ENCODE data around the gene LRRC3. TPM values are rescaled to one million over a fixed set of nuclear protein-coding genes. Genes with fewer than 3 reads are reported as not detected.

LRRC3 gene
- total RNA-seq, 2 experiments from 2014 or later: not detected

- ChIA-PET CTCF (ENCODE audit: unreplicated experiment) (no interaction called here), POLR2A (no interaction called here)
- no peak for DNase-seq (ENCODE audit: low spot score)
- no peaks in the 10 kb centered on the region for H3K9me2 ChIP-seq (ENCODE audit: insufficient read depth, low read length)
- no peaks in the 10 kb centered on the region for H3K79me2 ChIP-seq (ENCODE audit: insufficient read depth, low read depth, low read length)
- H3K36me3 ChIP-seq (ENCODE audit: insufficient read depth, low read length): no peaks in the 10 kb centered on the region
- no TSS peak for BruUV-seq (replicated peaks)
- no peaks in the 10 kb centered on the region for H3K4me1 ChIP-seq (ENCODE audit: insufficient read depth, low read length, poor library complexity, severe bottlenecking)
- no peak overlapping the region for H3K27ac ChIP-seq (ENCODE audit: low read depth, low read length, poor library complexity, severe bottlenecking)
- no peak overlapping the region for H2AFZ ChIP-seq (ENCODE audit: low read length)
- H3K4me3 ChIP-seq (ENCODE audit: low read depth, low read length, poor library complexity, severe bottlenecking): no peak overlapping the region
- H4K20me1 ChIP-seq (ENCODE audit: insufficient read depth, low read length): no peaks in the 10 kb centered on the region
- H3K4me2 ChIP-seq (ENCODE audit: low read length): no peak overlapping the region
- TF ChIP-seq, protein P1, sequence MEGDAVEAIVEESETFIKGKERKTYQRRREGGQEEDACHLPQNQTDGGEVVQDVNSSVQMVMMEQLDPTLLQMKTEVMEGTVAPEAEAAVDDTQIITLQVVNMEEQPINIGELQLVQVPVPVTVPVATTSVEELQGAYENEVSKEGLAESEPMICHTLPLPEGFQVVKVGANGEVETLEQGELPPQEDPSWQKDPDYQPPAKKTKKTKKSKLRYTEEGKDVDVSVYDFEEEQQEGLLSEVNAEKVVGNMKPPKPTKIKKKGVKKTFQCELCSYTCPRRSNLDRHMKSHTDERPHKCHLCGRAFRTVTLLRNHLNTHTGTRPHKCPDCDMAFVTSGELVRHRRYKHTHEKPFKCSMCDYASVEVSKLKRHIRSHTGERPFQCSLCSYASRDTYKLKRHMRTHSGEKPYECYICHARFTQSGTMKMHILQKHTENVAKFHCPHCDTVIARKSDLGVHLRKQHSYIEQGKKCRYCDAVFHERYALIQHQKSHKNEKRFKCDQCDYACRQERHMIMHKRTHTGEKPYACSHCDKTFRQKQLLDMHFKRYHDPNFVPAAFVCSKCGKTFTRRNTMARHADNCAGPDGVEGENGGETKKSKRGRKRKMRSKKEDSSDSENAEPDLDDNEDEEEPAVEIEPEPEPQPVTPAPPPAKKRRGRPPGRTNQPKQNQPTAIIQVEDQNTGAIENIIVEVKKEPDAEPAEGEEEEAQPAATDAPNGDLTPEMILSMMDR (conservative IDR thresholded peaks at IDR 0.05; ENCODE audit: low read length): no peak
- no peak for TF ChIP-seq EZH2phosphoT487 (IDR thresholded peaks at IDR 0.05; ENCODE audit: borderline replicate concordance, low read depth, low read length)
- intact Hi-C loops (cut with micrococcal nuclease; ENCODE audit: unreplicated experiment): no loop called here
- peaks cover 13% of the 10 kb centered on the region for H3K9me3 ChIP-seq (ENCODE audit: low read length)
Observed at GRCh38 chr21:44432841-44433790, 22.2 kb upstream of the LRRC3 start.

DNA sequence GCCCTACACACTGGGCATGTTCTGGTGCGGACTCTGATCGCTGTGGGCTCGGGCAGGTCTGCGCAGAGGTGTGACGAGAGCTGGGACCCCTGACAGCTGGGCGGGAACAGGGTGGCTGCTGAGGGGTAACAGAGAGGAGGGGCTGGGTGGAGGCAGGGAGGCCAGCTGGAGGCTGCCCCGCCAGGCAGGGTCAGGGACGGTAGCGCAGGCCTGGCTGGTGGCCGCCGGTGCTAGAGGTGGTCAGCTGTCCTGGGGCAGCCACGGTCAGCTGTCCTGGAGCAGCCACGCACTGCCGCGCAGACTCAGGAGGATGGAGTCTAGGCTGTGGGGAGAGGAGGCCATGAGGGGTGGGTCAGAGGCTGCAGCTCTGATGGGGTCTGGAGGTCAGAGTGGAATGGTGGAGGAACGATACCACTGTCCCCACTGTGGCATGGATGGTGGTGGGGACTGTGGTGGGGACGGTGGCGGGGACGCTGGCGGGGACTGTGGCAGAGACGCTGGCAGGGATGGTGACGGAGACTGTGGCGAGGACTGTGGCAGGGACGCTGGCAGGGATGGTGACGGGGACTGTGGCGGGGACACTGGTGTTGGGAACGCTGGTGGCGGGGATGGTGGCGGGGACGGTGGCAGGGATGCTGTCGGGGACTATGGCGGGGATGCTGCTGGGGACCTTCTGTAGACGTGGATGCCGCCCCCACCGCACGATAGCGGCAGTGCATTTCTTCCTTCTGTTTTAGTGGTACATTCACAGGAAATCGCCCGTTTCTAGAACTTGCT is 21.3 kb upstream of the LRRC3 start:
- Histone ChIP-seq H3K9me3 (ENCODE audit: low read length) (peaks cover 8% of the 10 kb centered on the region), H3K4me2 (ENCODE audit: low read length) (no peak overlapping the region), H3K9me2 (ENCODE audit: insufficient read depth, low read length) (no peaks in the 10 kb centered on the region), H3K36me3 (ENCODE audit: insufficient read depth, low read length) (no peaks in the 10 kb centered on the region), H3K27ac (ENCODE audit: low read depth, low read length, poor library complexity, severe bottlenecking) (no peak overlapping the region), H4K20me1 (ENCODE audit: insufficient read depth, low read length) (no peaks in the 10 kb centered on the region), H3K79me2 (ENCODE audit: insufficient read depth, low read depth, low read length) (no peaks in the 10 kb centered on the region), H3K4me1 (ENCODE audit: insufficient read depth, low read length, poor library complexity, severe bottlenecking) (no peaks in the 10 kb centered on the region), H3K4me3 (ENCODE audit: low read depth, low read length, poor library complexity, severe bottlenecking) (no peak overlapping the region), H2AFZ (ENCODE audit: low read length) (no peak overlapping the region)
- ChIA-PET CTCF (ENCODE audit: unreplicated experiment) (no interaction called here), POLR2A (no interaction called here)
- BruUV-seq (replicated peaks): no TSS peak
- intact Hi-C loops (cut with micrococcal nuclease; ENCODE audit: unreplicated experiment): no loop called here
- DNase-seq (ENCODE audit: low spot score): no peak
- TF ChIP-seq, protein P1 (conservative IDR thresholded peaks at IDR 0.05; ENCODE audit: low read length): no peak

DNA sequence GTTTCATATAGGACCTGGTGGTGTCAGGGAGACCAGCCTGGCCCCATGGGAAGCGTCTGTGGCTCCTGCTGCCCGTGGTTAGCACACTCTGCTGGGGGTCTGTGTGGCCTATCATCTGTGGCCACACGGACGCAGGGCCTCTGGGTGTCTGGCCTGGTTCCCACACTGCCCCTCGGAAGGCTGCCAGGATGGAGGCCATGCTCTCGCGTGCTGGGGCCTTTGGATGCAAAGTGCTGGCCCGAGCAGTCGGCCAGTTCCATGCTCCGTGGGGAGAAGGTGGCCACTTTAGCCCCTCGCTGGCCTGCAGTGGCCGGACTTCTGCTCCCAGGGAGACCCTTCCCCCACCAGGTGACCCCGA is 20.8 kb upstream of the LRRC3 start:
- Histone ChIP-seq H3K36me3 (ENCODE audit: insufficient read depth, low read length) (no peaks in the 10 kb centered on the region), H3K9me3 (ENCODE audit: low read length) (peaks cover 7% of the 10 kb centered on the region), H3K79me2 (ENCODE audit: insufficient read depth, low read depth, low read length) (no peaks in the 10 kb centered on the region), H2AFZ (ENCODE audit: low read length) (no peak overlapping the region), H3K27ac (ENCODE audit: low read depth, low read length, poor library complexity, severe bottlenecking) (no peak overlapping the region), H3K4me3 (ENCODE audit: low read depth, low read length, poor library complexity, severe bottlenecking) (no peak overlapping the region), H4K20me1 (ENCODE audit: insufficient read depth, low read length) (no peaks in the 10 kb centered on the region), H3K4me1 (ENCODE audit: insufficient read depth, low read length, poor library complexity, severe bottlenecking) (no peaks in the 10 kb centered on the region), H3K9me2 (ENCODE audit: insufficient read depth, low read length) (no peaks in the 10 kb centered on the region), H3K4me2 (ENCODE audit: low read length) (no peak overlapping the region)
- DNase-seq (ENCODE audit: low spot score): no peak
- no TSS peak for BruUV-seq (replicated peaks)
- CTCF ChIA-PET (ENCODE audit: unreplicated experiment): no interaction called here
- intact Hi-C loops (cut with micrococcal nuclease; ENCODE audit: unreplicated experiment): no loop called here
- TF ChIP-seq EZH2phosphoT487 (IDR thresholded peaks at IDR 0.05; ENCODE audit: borderline replicate concordance, low read depth, low read length): no peak
- TF ChIP-seq, protein P1 (conservative IDR thresholded peaks at IDR 0.05; ENCODE audit: low read length): no peak
- POLR2A ChIA-PET: no interaction called here
